ENCODE measurements around the gene IFI30. TPM values are rescaled to one million over a fixed set of nuclear protein-coding genes. Genes with fewer than 3 reads are reported as not detected.

Gene IFI30
- total RNA-seq, 2 donors from 2014 or later = 47.1 to 95.2 TPM

DNA sequence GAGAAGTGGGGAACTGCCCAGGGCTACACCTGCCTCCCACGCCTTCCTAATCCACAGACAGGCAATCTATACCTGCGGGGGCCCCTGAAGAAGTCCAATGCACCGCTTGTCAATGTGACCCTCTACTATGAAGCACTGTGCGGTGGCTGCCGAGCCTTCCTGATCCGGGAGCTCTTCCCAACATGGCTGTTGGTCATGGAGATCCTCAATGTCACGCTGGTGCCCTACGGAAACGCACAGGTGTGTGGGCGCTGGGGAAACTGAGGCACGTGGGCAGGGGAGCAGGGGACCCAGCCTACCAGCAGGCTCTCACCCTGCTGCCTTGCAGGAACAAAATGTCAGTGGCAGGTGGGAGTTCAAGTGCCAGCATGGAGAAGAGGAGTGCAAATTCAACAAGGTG, 1.4 kb downstream of the IFI30 start:
- TF ChIP-seq CTCF (IDR thresholded peaks at IDR 0.05) = no peak
- H3K36me3 ChIP-seq = peaks cover 11% of the 10 kb centered on the region
- peak overlapping the region; percentile 61 for H3K4me3 ChIP-seq
- no peak for DNase-seq
- H3K9me3 ChIP-seq = no peaks in the 10 kb centered on the region
- H3K4me1 ChIP-seq = peaks cover 8% of the 10 kb centered on the region
- H3K9ac ChIP-seq (ENCODE audit: low read depth in 2 of 2, low read length in 2 of 2) = peak overlapping the region in 1 of 2 donors; percentile 6
- intact Hi-C loops (cut with DNase I) = no loop called here
- H3K27me3 ChIP-seq = no peaks in the 10 kb centered on the region
- H3K27ac ChIP-seq = peak overlapping the region; percentile 69

DNA sequence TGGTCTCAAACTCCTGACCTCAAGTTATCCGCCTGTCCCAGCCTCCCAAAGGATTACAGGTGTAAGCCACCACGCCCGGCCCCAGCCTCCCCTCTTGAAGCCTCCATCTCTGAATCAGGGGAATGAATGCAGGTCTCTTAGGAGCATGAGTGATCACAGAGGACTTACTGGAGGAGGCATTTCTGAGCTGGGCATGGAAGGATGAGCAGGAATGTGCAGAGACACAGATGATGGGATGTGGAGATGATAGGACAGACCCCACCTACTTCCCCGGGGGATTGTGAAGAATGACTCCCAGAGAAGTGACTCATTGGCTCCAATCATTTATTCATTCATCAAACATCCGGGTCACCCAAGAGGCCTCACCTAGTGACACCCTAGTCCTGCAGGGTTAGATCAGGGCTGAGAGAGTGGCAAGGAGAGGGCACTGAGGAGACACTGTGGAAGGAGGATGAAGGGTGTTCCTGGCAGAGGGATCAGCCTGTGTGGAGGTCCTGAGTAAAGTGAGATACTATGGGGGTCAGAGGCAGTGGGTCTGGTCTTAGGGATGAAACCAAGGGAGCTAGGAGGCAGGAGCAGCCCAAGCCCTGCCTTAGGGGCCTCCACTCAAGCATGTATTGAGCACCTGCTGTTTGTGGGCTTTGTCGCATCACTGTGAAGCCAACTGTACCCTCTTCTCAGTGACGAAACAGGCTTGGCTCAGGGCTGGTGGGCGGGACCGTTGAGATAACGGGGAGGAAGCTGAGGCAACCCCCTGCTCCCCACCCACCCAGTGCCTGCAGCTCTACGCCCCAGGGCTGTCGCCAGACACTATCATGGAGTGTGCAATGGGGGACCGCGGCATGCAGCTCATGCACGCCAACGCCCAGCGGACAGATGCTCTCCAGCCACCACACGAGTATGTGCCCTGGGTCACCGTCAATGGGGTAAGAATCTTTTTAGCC, 3.0 kb downstream of the IFI30 start:
- Histone ChIP-seq H3K4me3 (no peak overlapping the region), H3K9ac (ENCODE audit: low read depth in 2 of 2, low read length in 2 of 2) (peak overlapping the region in 1 of 2 donors; percentile 12), H3K27ac (no peak overlapping the region), H3K27me3 (no peaks in the 10 kb centered on the region), H3K4me1 (peaks cover 8% of the 10 kb centered on the region), H3K9me3 (no peaks in the 10 kb centered on the region), H3K36me3 (peaks cover 11% of the 10 kb centered on the region)
- intact Hi-C loops (cut with DNase I) = no loop called here
- TF ChIP-seq CTCF (IDR thresholded peaks at IDR 0.05) = no peak
- DNase-seq = no peak

GRCh38 chr19:18179957-18180356, 6.3 kb downstream of the IFI30 start:
- peaks cover 1% of the 10 kb centered on the region for H3K4me1 ChIP-seq
- H3K9ac ChIP-seq (ENCODE audit: low read depth in 2 of 2, low read length in 2 of 2) = no peak overlapping the region
- TF ChIP-seq CTCF (IDR thresholded peaks at IDR 0.05) = no peak
- H3K27ac ChIP-seq = no peak overlapping the region
- no peak for DNase-seq
- intact Hi-C loops (cut with DNase I) = no loop called here
- H3K9me3 ChIP-seq = no peaks in the 10 kb centered on the region
- H3K4me3 ChIP-seq = no peak overlapping the region
- peaks cover 11% of the 10 kb centered on the region for H3K36me3 ChIP-seq
- H3K27me3 ChIP-seq = no peaks in the 10 kb centered on the region

DNA sequence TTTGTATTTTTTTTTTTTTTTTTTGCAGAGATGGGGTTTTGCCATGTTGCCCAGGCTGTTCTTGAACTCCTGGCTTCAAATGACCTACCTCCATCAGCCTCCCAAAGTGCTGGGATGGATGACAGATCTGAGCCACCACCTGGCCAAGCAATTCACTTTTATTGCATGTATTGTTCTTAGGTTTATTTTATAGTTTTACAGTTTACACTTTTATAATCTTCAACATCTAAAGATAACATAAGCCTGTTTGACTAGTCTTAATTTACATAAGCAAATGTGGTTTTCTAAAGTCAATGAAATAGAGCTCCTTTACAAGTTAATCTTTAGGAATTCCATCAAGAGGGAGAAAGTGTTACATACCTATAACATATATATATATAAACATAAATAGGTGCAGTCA, 9.9 kb downstream of the IFI30 start:
- Histone ChIP-seq H3K9ac (ENCODE audit: low read depth in 2 of 2, low read length in 2 of 2) (no peak overlapping the region), H3K9me3 (no peaks in the 10 kb centered on the region), H3K27me3 (no peaks in the 10 kb centered on the region), H3K4me3 (no peak overlapping the region), H3K27ac (peak overlapping the region; percentile 55), H3K36me3 (no peaks in the 10 kb centered on the region), H3K4me1 (no peaks in the 10 kb centered on the region)
- peak; percentile 68 for DNase-seq
- intact Hi-C loops (cut with DNase I) = no loop called here
- no peak for TF ChIP-seq CTCF (IDR thresholded peaks at IDR 0.05)

DNA sequence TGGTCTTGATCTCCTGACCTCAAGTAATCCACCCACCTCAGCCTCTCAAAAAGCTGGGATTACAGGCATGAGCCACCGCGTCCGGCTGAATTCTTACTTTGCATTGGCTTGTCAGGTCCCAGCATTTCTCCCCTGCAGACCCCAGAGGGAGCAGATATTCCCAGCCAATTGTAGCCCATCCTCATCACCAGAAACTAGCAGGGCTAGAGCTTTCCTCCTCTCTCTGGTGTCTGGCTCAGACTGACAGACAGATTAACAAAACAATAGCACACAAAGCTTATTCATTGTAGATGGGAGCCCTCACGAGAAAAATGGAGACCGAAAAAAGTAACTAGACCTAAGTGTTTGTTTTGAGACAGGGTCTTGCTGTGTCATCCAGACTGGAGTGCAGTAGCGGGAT, 11.9 kb downstream of the IFI30 start:
- DNase-seq = no peak
- intact Hi-C loops (cut with DNase I) = no loop called here

More for the DNA sequence above, 11.9 kb downstream of the IFI30 start:
- Histone ChIP-seq H3K9me3 (no peaks in the 10 kb centered on the region), H3K9ac (ENCODE audit: low read depth in 2 of 2, low read length in 2 of 2) (no peak overlapping the region), H3K4me3 (no peak overlapping the region), H3K4me1 (no peaks in the 10 kb centered on the region), H3K36me3 (no peaks in the 10 kb centered on the region), H3K27ac (no peak overlapping the region), H3K27me3 (no peaks in the 10 kb centered on the region)
- no peak for TF ChIP-seq CTCF (IDR thresholded peaks at IDR 0.05)

Data from colonic mucosa (tissue), 4 donors.